Activated CD8-positive, alpha-beta T cell treated with anti-CD3 and anti-CD28 coated beads, Interleukin-2, amount 10 ng/mL, durations not matched to agents 7 days and 5 days (primary cell): ENCODE measurements around the gene COLEC11. TPM values are rescaled to one million over a fixed set of nuclear protein-coding genes. Genes with fewer than 3 reads are reported as not detected.

Experiments
- ATAC-seq: fragments of 150-1000 bp; cut with Tn5 transposase; one replicate; pipeline ENCODE4 v1.10.0; 2021; ENCODE audit warnings: moderate library complexity
- CTCF ChIA-PET: fragments of 350-600 bp; sonication (Branson Sonifier 250); formaldehyde crosslinking; loops from one replicate; lab custom pipeline; 2021; ENCODE audit warnings: antibody characterized with exemption; lab: Charles Lee
- POLR2A ChIA-PET: fragments of 350-600 bp; sonication (Branson Sonifier 250); formaldehyde crosslinking; loops from one replicate; lab custom pipeline; 2021; ENCODE audit warnings: antibody characterized with exemption; lab: Charles Lee
- DNase-seq: peaks from one replicate; pipeline ENCODE4 v3.0.0-alpha.2; 2020
- H3K27ac Mint-ChIP-seq: one replicate; pipeline ENCODE4 v1.8.0; 2021; ENCODE audit warnings: mild to moderate bottlenecking, mixed read lengths
- H3K27me3 Mint-ChIP-seq: one replicate; pipeline ENCODE4 v1.8.0; 2021; ENCODE audit warnings: low read depth, mixed read lengths
- H3K36me3 Mint-ChIP-seq: one replicate; pipeline ENCODE4 v1.8.0; 2021; ENCODE audit warnings: low read depth, mixed read lengths
- H3K4me1 Mint-ChIP-seq: one replicate; pipeline ENCODE4 v1.8.0; 2021; ENCODE audit warnings: low read depth, mixed read lengths
- H3K4me3 Mint-ChIP-seq: one replicate; pipeline ENCODE4 v1.8.0; 2021; ENCODE audit warnings: mild to moderate bottlenecking, mixed read lengths
- H3K9me3 Mint-ChIP-seq: one replicate; pipeline ENCODE4 v1.8.0; 2022; ENCODE audit warnings: mixed read lengths; ENCODE audit not compliant: insufficient read depth
- total RNA-seq, 2 experiments: library from RNA; stranded (reverse); gene quantifications; one replicate each; pipeline ENCODE4 v1.2.3, GENCODE V29; 2021

COLEC11 gene
- total RNA-seq, 2 experiments from 2014 or later: not detected

DNA sequence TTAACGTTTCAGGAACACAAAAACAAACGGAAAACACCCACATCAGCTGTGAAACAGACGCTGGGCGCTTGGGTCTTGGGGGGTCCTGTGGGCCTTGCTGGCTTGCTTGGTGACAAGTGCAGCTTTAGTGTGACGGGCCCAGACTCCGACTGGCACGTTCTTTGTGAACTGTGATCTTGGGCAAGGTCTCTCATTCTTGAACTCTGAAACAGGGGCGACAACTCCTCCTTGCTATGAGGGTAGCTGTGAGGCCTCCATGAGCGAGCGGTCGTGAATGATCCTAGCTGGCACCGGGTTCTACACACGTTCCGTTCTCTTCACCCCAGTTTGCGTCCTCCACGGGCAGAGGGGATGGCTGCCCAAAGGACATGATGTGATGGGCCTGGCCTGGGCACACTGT lies 8.7 kb upstream of the COLEC11 start:
- Mint-ChIP-seq H3K4me3 (no peak overlapping the region), H3K9me3 (no peaks in the 10 kb centered on the region), H3K36me3 (peaks cover 25% of the 10 kb centered on the region), H3K4me1 (peaks cover 4% of the 10 kb centered on the region), H3K27me3 (no peaks in the 10 kb centered on the region), H3K27ac (no peak overlapping the region)
- POLR2A ChIA-PET: no interaction called here
- CTCF ChIA-PET: no interaction called here
- DNase-seq (no peak), ATAC-seq (no peak)

- ChIA-PET CTCF (no interaction called here), POLR2A (no interaction called here)
- ATAC-seq (no peak), DNase-seq (no peak)
- H3K36me3 Mint-ChIP-seq: peaks cover 17% of the 10 kb centered on the region
- no peaks in the 10 kb centered on the region for H3K27me3 Mint-ChIP-seq
- no peak overlapping the region for H3K4me3 Mint-ChIP-seq
- H3K4me1 Mint-ChIP-seq: no peaks in the 10 kb centered on the region
- no peak overlapping the region for H3K27ac Mint-ChIP-seq
- H3K9me3 Mint-ChIP-seq: no peaks in the 10 kb centered on the region
Observed at GRCh38 chr2:3587021-3587420, 7.9 kb upstream of the COLEC11 start.

DNA sequence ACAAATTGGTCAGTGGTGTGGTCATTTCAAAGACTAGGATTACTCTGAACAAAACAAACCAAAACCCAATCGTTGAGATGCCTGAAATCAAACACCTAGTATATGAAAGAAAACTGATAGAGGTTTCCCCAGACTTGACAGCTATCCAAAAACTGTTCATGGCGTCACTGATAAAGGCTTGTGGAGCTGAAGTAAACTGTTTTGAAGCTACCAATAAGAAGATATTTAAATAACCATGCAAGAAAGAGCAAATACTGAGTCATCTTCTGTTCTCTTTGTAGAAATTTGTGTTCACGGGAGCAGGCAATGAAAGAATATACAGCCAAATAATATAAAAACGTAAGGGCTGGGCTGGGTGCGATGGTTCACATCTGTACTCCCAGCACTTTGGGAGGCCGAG lies 7.5 kb upstream of the COLEC11 start:
- H3K4me1 Mint-ChIP-seq: no peaks in the 10 kb centered on the region
- ATAC-seq: no peak

GRCh38 chr2:3588084-3588483 lies 6.8 kb upstream of the COLEC11 start:
- ATAC-seq: no peak
- Mint-ChIP-seq H3K27me3 (no peaks in the 10 kb centered on the region), H3K4me1 (no peaks in the 10 kb centered on the region), H3K27ac (no peak overlapping the region), H3K36me3 (peaks cover 10% of the 10 kb centered on the region), H3K4me3 (no peak overlapping the region), H3K9me3 (no peaks in the 10 kb centered on the region)
- POLR2A ChIA-PET: no interaction called here
- CTCF ChIA-PET: interaction anchor here (1.1 kb wide), 1 partner anchor 12 kb away, joined by 3 read pairs; no protein-coding TSS in a partner anchor
- DNase-seq: no peak

More for the DNA sequence above, 7.5 kb upstream of the COLEC11 start:
- peaks cover 15% of the 10 kb centered on the region for H3K36me3 Mint-ChIP-seq
- no peak overlapping the region for H3K4me3 Mint-ChIP-seq
- DNase-seq: no peak
- CTCF ChIA-PET: no interaction called here
- POLR2A ChIA-PET: no interaction called here
- H3K27ac Mint-ChIP-seq: no peak overlapping the region
- H3K9me3 Mint-ChIP-seq: no peaks in the 10 kb centered on the region
- no peaks in the 10 kb centered on the region for H3K27me3 Mint-ChIP-seq

GRCh38 chr2:3589086-3589485 lies 5.8 kb upstream of the COLEC11 start:
- Mint-ChIP-seq H3K36me3 (peaks cover 6% of the 10 kb centered on the region), H3K4me1 (no peaks in the 10 kb centered on the region), H3K27me3 (no peaks in the 10 kb centered on the region), H3K9me3 (no peaks in the 10 kb centered on the region), H3K27ac (no peak overlapping the region), H3K4me3 (no peak overlapping the region)
- ChIA-PET CTCF (interaction anchor here (0.6 to 1.1 kb wide), 2 partner anchors 9 to 13 kb away, joined by 3 read pairs; no protein-coding TSS in a partner anchor), POLR2A (no interaction called here)
- DNase-seq: no peak
- ATAC-seq: no peak

DNA sequence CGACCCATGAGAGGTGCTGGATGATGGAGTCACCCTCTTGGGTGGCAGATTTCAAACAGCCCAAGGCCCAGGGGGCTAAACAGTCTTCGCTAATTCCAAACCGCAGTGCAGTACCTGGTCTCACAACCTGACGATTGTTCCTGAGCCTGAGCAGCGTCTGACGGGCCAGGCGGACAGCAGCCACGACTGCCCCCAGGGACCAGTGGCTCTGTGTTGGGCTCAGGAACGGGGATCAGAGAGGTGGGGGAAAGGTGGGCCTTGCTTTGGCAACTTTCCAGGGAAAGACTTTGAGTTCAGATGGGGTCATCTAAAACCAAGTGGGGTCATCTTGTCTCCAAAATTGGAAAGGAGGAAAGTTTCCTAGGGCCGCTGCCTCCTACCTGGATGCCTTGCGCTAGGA lies 492 bp downstream of the COLEC11 start:
- no peak for ATAC-seq
- CTCF ChIA-PET: no interaction called here

DNA sequence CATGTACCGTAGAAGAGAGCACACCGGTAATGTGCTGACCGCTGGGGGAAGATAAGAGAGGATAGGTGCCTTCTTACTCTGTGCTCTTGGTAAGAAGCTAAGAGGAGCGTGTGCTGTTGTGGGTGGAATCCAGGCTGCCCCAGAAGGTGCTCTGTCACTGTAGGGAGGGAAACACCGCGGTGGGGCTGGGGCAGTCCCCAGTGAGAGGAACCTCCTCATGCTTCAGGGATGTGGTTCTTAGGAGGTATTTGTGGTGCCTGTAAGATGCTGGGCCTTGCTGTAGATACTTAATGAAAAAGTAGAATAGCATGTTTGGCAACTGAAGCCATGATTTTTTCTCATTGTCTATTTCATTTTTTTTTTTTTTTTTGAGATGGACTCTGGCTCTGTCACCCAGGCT lies 1.1 kb downstream of the COLEC11 start:
- peak; percentile 31 for DNase-seq
- H3K36me3 Mint-ChIP-seq: no peaks in the 10 kb centered on the region
- peak; percentile 69 for ATAC-seq
- H3K27me3 Mint-ChIP-seq: peaks cover 7% of the 10 kb centered on the region
- POLR2A ChIA-PET: no interaction called here
- H3K4me3 Mint-ChIP-seq: no peak overlapping the region
- H3K9me3 Mint-ChIP-seq: no peaks in the 10 kb centered on the region
- no peak overlapping the region for H3K27ac Mint-ChIP-seq
- peaks cover 6% of the 10 kb centered on the region for H3K4me1 Mint-ChIP-seq
- CTCF ChIA-PET: no interaction called here

More for the DNA sequence above, 492 bp downstream of the COLEC11 start:
- Mint-ChIP-seq H3K9me3 (no peaks in the 10 kb centered on the region), H3K27me3 (peaks cover 7% of the 10 kb centered on the region), H3K4me3 (no peak overlapping the region), H3K27ac (no peak overlapping the region), H3K4me1 (peaks cover 6% of the 10 kb centered on the region), H3K36me3 (no peaks in the 10 kb centered on the region)
- no peak for DNase-seq
- POLR2A ChIA-PET: no interaction called here

- DNase-seq: peak; percentile 9
- no peaks in the 10 kb centered on the region for H3K36me3 Mint-ChIP-seq
- ChIA-PET POLR2A (no interaction called here), CTCF (no interaction called here)
- ATAC-seq: no peak
- no peaks in the 10 kb centered on the region for H3K9me3 Mint-ChIP-seq
- peaks cover 7% of the 10 kb centered on the region for H3K27me3 Mint-ChIP-seq
- H3K4me3 Mint-ChIP-seq: no peak overlapping the region
- peaks cover 6% of the 10 kb centered on the region for H3K4me1 Mint-ChIP-seq
- no peak overlapping the region for H3K27ac Mint-ChIP-seq
Observed at GRCh38 chr2:3596901-3597417, 2.0 kb downstream of the COLEC11 start.

DNA sequence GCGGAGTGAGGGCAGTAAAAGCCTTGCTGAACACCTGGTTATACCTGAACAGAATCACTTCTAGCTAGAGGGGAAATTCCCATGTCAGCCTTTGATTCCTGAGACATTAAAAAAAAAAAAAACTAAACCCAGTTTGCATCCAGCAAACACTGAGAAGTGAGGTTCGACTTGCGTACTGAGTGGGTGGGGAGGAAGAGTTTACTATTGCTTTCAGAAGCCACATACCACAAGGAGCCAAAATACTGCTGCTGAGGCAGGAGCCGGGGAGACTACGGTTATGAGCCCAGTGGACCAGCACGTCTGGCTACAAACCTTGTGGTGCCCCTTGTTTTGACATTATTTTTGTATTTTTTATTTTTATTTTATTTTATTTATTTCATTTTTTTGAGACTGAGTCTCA lies 2.7 kb downstream of the COLEC11 start:
- Mint-ChIP-seq H3K9me3 (no peaks in the 10 kb centered on the region), H3K27me3 (peaks cover 7% of the 10 kb centered on the region), H3K4me3 (no peak overlapping the region), H3K27ac (no peak overlapping the region), H3K4me1 (peaks cover 6% of the 10 kb centered on the region), H3K36me3 (no peaks in the 10 kb centered on the region)
- ChIA-PET POLR2A (no interaction called here), CTCF (no interaction called here)
- ATAC-seq: no peak
- no peak for DNase-seq

- Mint-ChIP-seq H3K9me3 (no peaks in the 10 kb centered on the region), H3K4me1 (peaks cover 6% of the 10 kb centered on the region), H3K36me3 (no peaks in the 10 kb centered on the region), H3K27ac (no peak overlapping the region), H3K27me3 (peaks cover 7% of the 10 kb centered on the region), H3K4me3 (no peak overlapping the region)
- POLR2A ChIA-PET: no interaction called here
- ATAC-seq (no peak), DNase-seq (peak; percentile 14)
- CTCF ChIA-PET: no interaction called here
Observed at GRCh38 chr2:3598197-3598910, 3.4 kb downstream of the COLEC11 start.

- POLR2A ChIA-PET: no interaction called here
- H3K27ac Mint-ChIP-seq: no peak overlapping the region
Observed at GRCh38 chr2:3598912-3599854, 4.3 kb downstream of the COLEC11 start.

More at GRCh38 chr2:3598912-3599854, 4.3 kb downstream of the COLEC11 start:
- H3K27me3 Mint-ChIP-seq: peaks cover 7% of the 10 kb centered on the region
- ATAC-seq: no peak
- H3K9me3 Mint-ChIP-seq: no peaks in the 10 kb centered on the region
- H3K4me3 Mint-ChIP-seq: no peak overlapping the region
- DNase-seq: peak; percentile 12
- H3K36me3 Mint-ChIP-seq: no peaks in the 10 kb centered on the region
- CTCF ChIA-PET: no interaction called here
- H3K4me1 Mint-ChIP-seq: peaks cover 6% of the 10 kb centered on the region
